Activated CD4-positive, alpha-beta memory T cell treated with anti-CD3 and anti-CD28 coated beads, Interleukin-2, amount 10 ng/mL, durations not matched to agents 7 days and 5 days (primary cell): Measurements from ENCODE around the gene PLPPR3. TPM values are rescaled to one million over a fixed set of nuclear protein-coding genes. Genes with fewer than 3 reads are reported as not detected.
"Not testable (repeated sequence)": the region's sequence is repeated elsewhere in the genome, so short reads cannot be mapped to it uniquely, and the experiment has no call there.

ENCODE experiments used
- CTCF ChIA-PET: fragments of 350-600 bp; sonication (Branson Sonifier 250); formaldehyde crosslinking; loops from one replicate; lab custom pipeline; 2021; ENCODE audit warnings: antibody characterized with exemption, inconsistent platforms; lab: Charles Lee
- POLR2A ChIA-PET: fragments of 350-600 bp; sonication (Branson Sonifier 250); formaldehyde crosslinking; loops from one replicate; lab custom pipeline; 2021; ENCODE audit warnings: antibody characterized with exemption; lab: Charles Lee
- DNase-seq: peaks from one replicate; pipeline ENCODE4 v3.0.0-alpha.2; 2020
- H3K27ac Mint-ChIP-seq: one replicate; pipeline ENCODE4 v1.8.0; 2021; ENCODE audit warnings: mild to moderate bottlenecking, mixed read lengths
- H3K27me3 Mint-ChIP-seq: one replicate; pipeline ENCODE4 v1.8.0; 2021; ENCODE audit warnings: mixed read lengths
- H3K36me3 Mint-ChIP-seq: one replicate; pipeline ENCODE4 v1.8.0; 2021; ENCODE audit warnings: low read depth, mixed read lengths
- H3K4me1 Mint-ChIP-seq: one replicate; pipeline ENCODE4 v1.8.0; 2021; ENCODE audit warnings: mixed read lengths
- H3K4me3 Mint-ChIP-seq: one replicate; pipeline ENCODE4 v1.8.0; 2021; ENCODE audit warnings: mild to moderate bottlenecking, mixed read lengths
- H3K9me3 Mint-ChIP-seq: one replicate; pipeline ENCODE4 v1.8.0; 2021; ENCODE audit warnings: mixed read lengths
- total RNA-seq, 2 experiments: library from RNA; stranded (reverse); gene quantifications; one replicate each; pipeline ENCODE4 v1.2.3, GENCODE V29; 2021

The PLPPR3 gene
- total RNA-seq, 2 experiments from 2014 or later: not detected

- Mint-ChIP-seq H3K36me3 (no peaks in the 10 kb centered on the region), H3K27ac (no peak overlapping the region), H3K4me1 (no peaks in the 10 kb centered on the region), H3K9me3 (no peaks in the 10 kb centered on the region), H3K4me3 (no peak overlapping the region), H3K27me3 (peaks cover 4% of the 10 kb centered on the region)
- no peak for DNase-seq
- ChIA-PET CTCF (no interaction called here), POLR2A (no interaction called here)
Observed at GRCh38 chr19:831407-832369, 9.9 kb upstream of the PLPPR3 start.

GRCh38 chr19:829129-829758 lies 7.5 kb upstream of the PLPPR3 start:
- peaks cover 3% of the 10 kb centered on the region for H3K27me3 Mint-ChIP-seq
- no peak for DNase-seq
- CTCF ChIA-PET: no interaction called here
- no peaks in the 10 kb centered on the region for H3K9me3 Mint-ChIP-seq
- no peak overlapping the region for H3K4me3 Mint-ChIP-seq
- H3K4me1 Mint-ChIP-seq: no peaks in the 10 kb centered on the region
- POLR2A ChIA-PET: no interaction called here
- H3K27ac Mint-ChIP-seq: no peak overlapping the region
- H3K36me3 Mint-ChIP-seq: no peaks in the 10 kb centered on the region

GRCh38 chr19:827710-828321 lies 6.1 kb upstream of the PLPPR3 start, which contains the start of gene AZU1:
AZU1 (plus strand) TSS chr19:827837; CDS start chr19:827847, 10 bp downstream.
- no peaks in the 10 kb centered on the region for H3K36me3 Mint-ChIP-seq
- DNase-seq: no peak
- ChIA-PET POLR2A (no interaction called here), CTCF (interaction anchor here (0.6 kb wide), 1 partner anchor 170 kb away, joined by 4 read pairs; no protein-coding TSS in a partner anchor)
- no peaks in the 10 kb centered on the region for H3K9me3 Mint-ChIP-seq
- peaks cover 11% of the 10 kb centered on the region for H3K27me3 Mint-ChIP-seq
- H3K27ac Mint-ChIP-seq: no peak within 1 kb of the TSS
- no peaks in the 10 kb centered on the region for H3K4me1 Mint-ChIP-seq
- no peak within 1 kb of the TSS for H3K4me3 Mint-ChIP-seq

- no peaks in the 10 kb centered on the region for H3K9me3 Mint-ChIP-seq
- H3K4me3 Mint-ChIP-seq: no peak overlapping the region
- ChIA-PET POLR2A (no interaction called here), CTCF (no interaction called here)
- H3K36me3 Mint-ChIP-seq: no peaks in the 10 kb centered on the region
- H3K27ac Mint-ChIP-seq: no peak overlapping the region
- no peak for DNase-seq
- H3K4me1 Mint-ChIP-seq: no peaks in the 10 kb centered on the region
- H3K27me3 Mint-ChIP-seq: peaks cover 14% of the 10 kb centered on the region
Observed at GRCh38 chr19:827314-827709, 5.6 kb upstream of the PLPPR3 start.

GRCh38 chr19:825897-826644 lies 4.3 kb upstream of the PLPPR3 start:
- H3K27ac Mint-ChIP-seq: no peak overlapping the region

GRCh38 chr19:824885-825284 lies 3.1 kb upstream of the PLPPR3 start:
- Mint-ChIP-seq H3K27ac (no peak overlapping the region), H3K4me3 (no peak overlapping the region), H3K27me3 (peaks cover 20% of the 10 kb centered on the region), H3K9me3 (no peaks in the 10 kb centered on the region), H3K36me3 (no peaks in the 10 kb centered on the region), H3K4me1 (no peaks in the 10 kb centered on the region)
- DNase-seq: no peak
- POLR2A ChIA-PET: no interaction called here
- CTCF ChIA-PET: no interaction called here

More at GRCh38 chr19:825897-826644, 4.3 kb upstream of the PLPPR3 start:
- Mint-ChIP-seq H3K27me3 (peaks cover 15% of the 10 kb centered on the region), H3K4me1 (no peaks in the 10 kb centered on the region), H3K4me3 (no peak overlapping the region), H3K9me3 (no peaks in the 10 kb centered on the region), H3K36me3 (no peaks in the 10 kb centered on the region)
- DNase-seq: no peak
- POLR2A ChIA-PET: no interaction called here
- CTCF ChIA-PET: interaction anchor here (0.6 kb wide), 1 partner anchor 16 kb away, joined by 4 read pairs; no protein-coding TSS in a partner anchor

- no peak for DNase-seq
- no peaks in the 10 kb centered on the region for H3K9me3 Mint-ChIP-seq
- no peak overlapping the region for H3K4me3 Mint-ChIP-seq
- POLR2A ChIA-PET: no interaction called here
- CTCF ChIA-PET: no interaction called here
- no peaks in the 10 kb centered on the region for H3K4me1 Mint-ChIP-seq
- peaks cover 24% of the 10 kb centered on the region for H3K27me3 Mint-ChIP-seq
- no peaks in the 10 kb centered on the region for H3K36me3 Mint-ChIP-seq
- no peak overlapping the region for H3K27ac Mint-ChIP-seq
Observed at GRCh38 chr19:823565-824121, 1.9 kb upstream of the PLPPR3 start.

GRCh38 chr19:821231-821824 lies 427 bp downstream of the PLPPR3 start:
- ChIA-PET CTCF (no interaction called here), POLR2A (no interaction called here)
- peaks cover 4% of the 10 kb centered on the region for H3K36me3 Mint-ChIP-seq
- H3K9me3 Mint-ChIP-seq: no peaks in the 10 kb centered on the region
- H3K27me3 Mint-ChIP-seq: peaks cover 24% of the 10 kb centered on the region
- H3K4me1 Mint-ChIP-seq: no peaks in the 10 kb centered on the region
- no peak overlapping the region for H3K4me3 Mint-ChIP-seq
- no peak for DNase-seq
- H3K27ac Mint-ChIP-seq: no peak overlapping the region

GRCh38 chr19:820212-820611 lies 1.5 kb downstream of the PLPPR3 start:
- H3K4me1 Mint-ChIP-seq, DNase-seq, CTCF ChIA-PET, H3K27ac Mint-ChIP-seq, H3K4me3 Mint-ChIP-seq, H3K9me3 Mint-ChIP-seq: not testable (repeated sequence)
- POLR2A ChIA-PET: interaction anchor here (1.3 kb wide), 1 partner anchor 17 kb away, joined by 4 read pairs; no protein-coding TSS in a partner anchor
- Mint-ChIP-seq H3K27me3 (peaks cover 24% of the 10 kb centered on the region), H3K36me3 (peaks cover 10% of the 10 kb centered on the region)

GRCh38 chr19:816500-816857 lies 5.3 kb downstream of the PLPPR3 start:
- peaks cover 30% of the 10 kb centered on the region for H3K36me3 Mint-ChIP-seq
- CTCF ChIA-PET: no interaction called here
- H3K4me1 Mint-ChIP-seq: no peaks in the 10 kb centered on the region
- POLR2A ChIA-PET: no interaction called here
- DNase-seq: no peak
- H3K27me3 Mint-ChIP-seq: peaks cover 10% of the 10 kb centered on the region
- H3K27ac Mint-ChIP-seq: no peak overlapping the region
- no peak overlapping the region for H3K4me3 Mint-ChIP-seq
- H3K9me3 Mint-ChIP-seq: no peaks in the 10 kb centered on the region

GRCh38 chr19:815775-816499 lies 5.8 kb downstream of the PLPPR3 start:
- no peak for DNase-seq
- Mint-ChIP-seq H3K27me3 (peaks cover 8% of the 10 kb centered on the region), H3K27ac (no peak overlapping the region), H3K4me1 (no peaks in the 10 kb centered on the region), H3K4me3 (no peak overlapping the region), H3K9me3 (no peaks in the 10 kb centered on the region), H3K36me3 (peaks cover 33% of the 10 kb centered on the region)
- ChIA-PET POLR2A (interaction anchor here (0.9 to 2.6 kb wide), 3 partner anchors 13 to 19 kb away, joined by 3 to 9 read pairs (median 5); no protein-coding TSS in a partner anchor), CTCF (no interaction called here)
